Fibroblast of pulmonary artery (primary cell): Measurements from ENCODE around the gene NADK2.
A peak's percentile ranks its signal among the peaks of the same experiment; 100 is the strongest.
"Not testable (repeated sequence)": the region's sequence is repeated elsewhere in the genome, so short reads cannot be mapped to it uniquely, and the experiment has no call there.

ENCODE experiments used
- DNase-seq: peaks from one replicate; pipeline ENCODE4 v3.0.0-alpha.2; 2010; ENCODE audit warnings: low read depth
- H3K4me3 ChIP-seq: replicated peaks from 2 replicates; pipeline ENCODE4 v1.5.1; 2011; ENCODE audit warnings: low read depth, mild to moderate bottlenecking, control low read depth, low read length, moderate library complexity
- CTCF ChIP-seq: IDR thresholded peaks from 2 replicates; pipeline ENCODE4 v1.5.1; 2011; ENCODE audit warnings: mild to moderate bottlenecking, control low read depth, low read length, inconsistent platforms; ENCODE audit errors: missing control alignments

Gene NADK2

GRCh38 chr5:36208786-36209185, 32.9 kb downstream of the NADK2 start:
- no peak for TF ChIP-seq CTCF
- no peak overlapping the region for H3K4me3 ChIP-seq
- DNase-seq: no peak

GRCh38 chr5:36206913-36207312, 34.8 kb downstream of the NADK2 start:
- no peak for TF ChIP-seq CTCF
- peak; percentile 8 for DNase-seq
- no peak overlapping the region for H3K4me3 ChIP-seq

- no peak for DNase-seq
- H3K4me3 ChIP-seq: no peak overlapping the region
These were observed 36.4 kb downstream of the NADK2 start for GRCh38 chr5:36205329-36205728.

GRCh38 chr5:36202521-36202961, 39.2 kb downstream of the NADK2 start:
- no peak for TF ChIP-seq CTCF
- no peak overlapping the region for H3K4me3 ChIP-seq
- peak; percentile 65 for DNase-seq

More at GRCh38 chr5:36205329-36205728, 36.4 kb downstream of the NADK2 start:
- TF ChIP-seq CTCF: no peak

GRCh38 chr5:36200513-36200912, 41.2 kb downstream of the NADK2 start:
- DNase-seq: peak; percentile 63
- no peak for TF ChIP-seq CTCF
- no peak overlapping the region for H3K4me3 ChIP-seq

- H3K4me3 ChIP-seq: no peak overlapping the region
- peak; percentile 77 for DNase-seq
- no peak for TF ChIP-seq CTCF
These were observed 42.1 kb downstream of the NADK2 start for GRCh38 chr5:36199620-36200019.

GRCh38 chr5:36198783-36199182, 42.9 kb downstream of the NADK2 start:
- not testable (repeated sequence) for DNase-seq, H3K4me3 ChIP-seq

GRCh38 chr5:36198281-36198680, 43.4 kb downstream of the NADK2 start:
- TF ChIP-seq CTCF: no peak
- peak; percentile 60 for DNase-seq
- H3K4me3 ChIP-seq: no peak overlapping the region
